ENCODE measurements around the gene DENND1C. TPM values are rescaled to one million over a fixed set of nuclear protein-coding genes. Genes with fewer than 3 reads are reported as not detected.
A peak's percentile ranks its signal among the peaks of the same experiment; 100 is the strongest.

The DENND1C gene
- total RNA-seq, 6 experiments from 2014 or later, result 0.90 to 2.7 (median 1.8) TPM

DNA sequence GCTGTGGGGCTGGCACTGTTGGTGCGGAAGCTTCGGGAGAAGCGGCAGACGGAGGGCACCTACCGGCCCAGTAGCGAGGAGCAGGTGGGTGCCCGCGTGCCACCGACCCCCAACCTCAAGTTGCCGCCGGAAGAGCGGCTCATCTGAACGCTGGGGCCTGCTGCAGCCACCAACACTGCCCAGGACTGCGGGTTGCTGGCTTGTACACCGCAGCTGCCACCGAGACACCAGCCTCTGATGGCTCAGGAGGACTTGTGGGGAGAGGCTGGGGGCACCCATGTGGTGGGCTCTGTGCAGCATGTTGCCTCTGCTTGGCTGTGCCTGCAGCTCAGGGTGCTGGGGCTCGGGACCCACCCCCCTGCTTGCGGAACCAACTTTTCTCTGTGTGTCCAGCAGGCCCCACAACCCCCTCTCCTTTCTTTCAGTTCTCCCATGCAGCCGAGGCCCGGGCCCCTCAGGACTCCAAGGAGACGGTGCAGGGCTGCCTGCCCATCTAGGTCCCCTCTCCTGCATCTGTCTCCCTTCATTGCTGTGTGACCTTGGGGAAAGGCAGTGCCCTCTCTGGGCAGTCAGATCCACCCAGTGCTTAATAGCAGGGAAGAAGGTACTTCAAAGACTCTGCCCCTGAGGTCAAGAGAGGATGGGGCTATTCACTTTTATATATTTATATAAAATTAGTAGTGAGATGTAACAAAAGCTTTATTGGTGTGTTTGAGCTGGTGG is 14.9 kb downstream of the DENND1C start:
- no peak overlapping the region for H3K27ac ChIP-seq
- DNase-seq (no peak), ATAC-seq (no peak)
- no peaks in the 10 kb centered on the region for H3K27me3 ChIP-seq
- H3K4me1 ChIP-seq, result no peaks in the 10 kb centered on the region
- no peak for TF ChIP-seq POLR2A (IDR thresholded peaks at IDR 0.05)
- TF ChIP-seq, protein P1, sequence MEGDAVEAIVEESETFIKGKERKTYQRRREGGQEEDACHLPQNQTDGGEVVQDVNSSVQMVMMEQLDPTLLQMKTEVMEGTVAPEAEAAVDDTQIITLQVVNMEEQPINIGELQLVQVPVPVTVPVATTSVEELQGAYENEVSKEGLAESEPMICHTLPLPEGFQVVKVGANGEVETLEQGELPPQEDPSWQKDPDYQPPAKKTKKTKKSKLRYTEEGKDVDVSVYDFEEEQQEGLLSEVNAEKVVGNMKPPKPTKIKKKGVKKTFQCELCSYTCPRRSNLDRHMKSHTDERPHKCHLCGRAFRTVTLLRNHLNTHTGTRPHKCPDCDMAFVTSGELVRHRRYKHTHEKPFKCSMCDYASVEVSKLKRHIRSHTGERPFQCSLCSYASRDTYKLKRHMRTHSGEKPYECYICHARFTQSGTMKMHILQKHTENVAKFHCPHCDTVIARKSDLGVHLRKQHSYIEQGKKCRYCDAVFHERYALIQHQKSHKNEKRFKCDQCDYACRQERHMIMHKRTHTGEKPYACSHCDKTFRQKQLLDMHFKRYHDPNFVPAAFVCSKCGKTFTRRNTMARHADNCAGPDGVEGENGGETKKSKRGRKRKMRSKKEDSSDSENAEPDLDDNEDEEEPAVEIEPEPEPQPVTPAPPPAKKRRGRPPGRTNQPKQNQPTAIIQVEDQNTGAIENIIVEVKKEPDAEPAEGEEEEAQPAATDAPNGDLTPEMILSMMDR (IDR thresholded peaks at IDR 0.05), result no peak
- H3K9me3 ChIP-seq, result no peaks in the 10 kb centered on the region
- WGBS (ENCODE audit: insufficient coverage, low coverage, low lambda C conversion rate, missing lambda C conversion rate), result 84% methylated on average over 6 of the region's 21 CpGs
- H3K36me3 ChIP-seq, result peaks cover 0 to 7% (median 0%) of the 10 kb centered on the region in 4 donors
- no peak overlapping the region for H3K4me3 ChIP-seq
- intact Hi-C loops (cut with DNase I), result no loop called here

DNA sequence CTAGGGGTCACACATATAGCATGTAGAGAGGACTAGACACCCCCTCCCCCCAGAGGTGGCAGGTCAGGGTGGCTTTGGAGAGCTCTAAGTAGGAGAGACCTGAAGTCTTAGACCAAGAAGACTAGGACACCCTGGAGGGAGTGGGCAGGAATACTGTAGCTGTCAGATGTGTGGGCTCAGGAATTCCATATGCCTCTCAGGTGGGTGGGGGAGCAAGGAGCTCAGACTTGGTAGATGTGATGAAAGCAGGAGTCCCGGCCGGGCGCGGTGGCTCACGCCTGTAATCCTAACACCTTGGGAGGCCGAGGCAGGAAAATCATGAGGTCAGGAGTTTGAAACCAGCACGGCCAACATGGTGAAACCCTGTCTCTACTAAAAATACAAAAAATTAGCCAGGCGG is 15.9 kb downstream of the DENND1C start:
- ATAC-seq (no peak), DNase-seq (no peak)
- TF ChIP-seq, protein P1 (IDR thresholded peaks at IDR 0.05), result no peak
- TF ChIP-seq POLR2A (IDR thresholded peaks at IDR 0.05), result no peak
- 93% methylated on average over 6 of the region's 8 CpGs for WGBS (ENCODE audit: insufficient coverage, low coverage, low lambda C conversion rate, missing lambda C conversion rate)
- Histone ChIP-seq H3K27me3 (no peaks in the 10 kb centered on the region), H3K36me3 (peaks cover 0 to 7% (median 0%) of the 10 kb centered on the region in 4 donors), H3K27ac (no peak overlapping the region), H3K9me3 (no peaks in the 10 kb centered on the region), H3K4me1 (no peaks in the 10 kb centered on the region), H3K4me3 (no peak overlapping the region)
- intact Hi-C loops (cut with DNase I), result no loop called here

- Histone ChIP-seq H3K9me3 (no peaks in the 10 kb centered on the region), H3K27ac (peak overlapping the region in 1 of 3 donors; percentile 73), H3K27me3 (no peaks in the 10 kb centered on the region), H3K4me3 (peak overlapping the region; percentile 56 to 83 (median 67)), H3K36me3 (peaks cover 0 to 7% (median 0%) of the 10 kb centered on the region in 4 donors), H3K4me1 (no peaks in the 10 kb centered on the region)
- intact Hi-C loops (cut with DNase I), result no loop called here
- TF ChIP-seq, protein P1 (IDR thresholded peaks at IDR 0.05), result no peak
- no peak for TF ChIP-seq POLR2A (IDR thresholded peaks at IDR 0.05)
- 29% methylated on average over 2 of the region's 9 CpGs for WGBS (ENCODE audit: insufficient coverage, low coverage, low lambda C conversion rate, missing lambda C conversion rate)
- ATAC-seq (no peak), DNase-seq (no peak)
Observed at GRCh38 chr19:6465006-6465405, 16.6 kb downstream of the DENND1C start.

GRCh38 chr19:6464070-6464873 is 17.3 kb downstream of the DENND1C start, which contains the start of gene CRB3:
TSS of gene CRB3 (plus strand) at chr19:6464271. CDS start at chr19:6464702, 431 bp downstream.
- 8% methylated on average over 28 of the region's 65 CpGs for WGBS (ENCODE audit: insufficient coverage, low coverage, low lambda C conversion rate, missing lambda C conversion rate)
- peak; percentile 53 to 69 (median 58) for ATAC-seq
- intact Hi-C loops (cut with DNase I), result no loop called here

More at GRCh38 chr19:6464070-6464873, 17.3 kb downstream of the DENND1C start, which contains the start of gene CRB3:
- H3K4me3 ChIP-seq, result peak within 1 kb of the TSS; percentile 56 to 83 (median 67)
- H3K9me3 ChIP-seq, result no peaks in the 10 kb centered on the region
- DNase-seq, result peak; percentile 83 to 93 (median 92)
- TF ChIP-seq, protein P1 (IDR thresholded peaks at IDR 0.05), result no peak
- peak; percentile 57 for TF ChIP-seq POLR2A (IDR thresholded peaks at IDR 0.05)
- no peaks in the 10 kb centered on the region for H3K4me1 ChIP-seq
- no peaks in the 10 kb centered on the region for H3K27me3 ChIP-seq
- peaks cover 0 to 7% (median 0%) of the 10 kb centered on the region in 4 donors for H3K36me3 ChIP-seq
- peak within 1 kb of the TSS; percentile 65 to 80 (median 73) for H3K27ac ChIP-seq

All from right lobe of liver (tissue), 6 donors.